ENCODE results near the gene MRPL42. TPM values are rescaled to one million over a fixed set of nuclear protein-coding genes. Genes with fewer than 3 reads are reported as not detected.

The MRPL42 gene
- total and polyA plus RNA-seq, 2 experiments from 2014 or later, result 195 to 269 TPM

- H3K36me3 Mint-ChIP-seq (ENCODE audit: low read depth), result peaks cover 23% of the 10 kb centered on the region
- peaks cover 4% of the 10 kb centered on the region for H3K27me3 Mint-ChIP-seq (ENCODE audit: insufficient read depth, low read depth, poor library complexity)
- H4K20me1 ChIP-seq (replicated peaks; ENCODE audit: insufficient read depth), result peaks cover 18% of the 10 kb centered on the region; the same call in 1 of the 2 replicates
- H3K4me1 ChIP-seq (ENCODE audit: insufficient read depth), result peaks cover 12% of the 10 kb centered on the region; the same call in 1 of the 2 replicates
- no peak overlapping the region; the same call in 1 of the 2 replicates for H3K27ac Mint-ChIP-seq
- H3F3A ChIP-seq (replicated peaks; ENCODE audit: low read depth), result no peaks in the 10 kb centered on the region
- ATAC-seq, result no peak
- no peaks in the 10 kb centered on the region for H3K9me2 ChIP-seq (ENCODE audit: insufficient read depth)
- no peaks in the 10 kb centered on the region for H3K27me3 ChIP-seq (ENCODE audit: insufficient read depth)
- H3K9me3 Mint-ChIP-seq, result no peaks in the 10 kb centered on the region
- H3K36me3 ChIP-seq (ENCODE audit: insufficient read depth), result peaks cover 9% of the 10 kb centered on the region
- peak overlapping the region; percentile 75 for H2AFZ ChIP-seq
- no peak overlapping the region for H3K27ac ChIP-seq (ENCODE audit: low read depth)
- TF ChIP-seq CTCF (conservative IDR thresholded peaks at IDR 0.05; ENCODE audit: low read depth in 2 of 2), result no peak
- TF ChIP-seq ZNF114 (CRISPR knock-in tag; IDR thresholded peaks at IDR 0.05), result no peak
- no peak for TF ChIP-seq EZH2 (IDR thresholded peaks at IDR 0.05; ENCODE audit: low read depth, unreplicated experiment)
- TF ChIP-seq STAT1 (IDR thresholded peaks at IDR 0.05; ENCODE audit: unreplicated experiment), result no peak
- no peak for TF ChIP-seq NANOG (IDR thresholded peaks at IDR 0.05; ENCODE audit: borderline replicate concordance)
- no peak for TF ChIP-seq REST (IDR thresholded peaks at IDR 0.05; ENCODE audit: unreplicated experiment)
- no peak for TF ChIP-seq JUNB (IDR thresholded peaks at IDR 0.05; ENCODE audit: unreplicated experiment)
- no peak for TF ChIP-seq POLR2AphosphoS5 (IDR thresholded peaks at IDR 0.05; ENCODE audit: low read depth)
- no peak for TF ChIP-seq EZH2phosphoT487 (IDR thresholded peaks at IDR 0.05; ENCODE audit: unreplicated experiment)
- no peak for TF ChIP-seq ZNF462 (CRISPR knock-in tag; IDR thresholded peaks at IDR 0.05)
- no peak for TF ChIP-seq ETS1 (IDR thresholded peaks at IDR 0.05)
- TF ChIP-seq CREB1 (CRISPR knock-in tag; IDR thresholded peaks at IDR 0.05; ENCODE audit: low read depth), result no peak
- TF ChIP-seq ZNF331 (CRISPR knock-in tag; IDR thresholded peaks at IDR 0.05; ENCODE audit: low read depth), result no peak
- peaks cover 43% of the 10 kb centered on the region for H3K79me2 ChIP-seq (replicated peaks; ENCODE audit: insufficient read depth)
- H3K4me3 Mint-ChIP-seq, result peak overlapping the region; percentile 98
- H3K4me2 ChIP-seq, result no peak overlapping the region
- no peak for DNase-seq (ENCODE audit: low spot score)
- peak overlapping the region; percentile 88; the same call in 1 of the 2 replicates for H3K4me3 ChIP-seq
- H3K4me1 Mint-ChIP-seq, result peaks cover 10% of the 10 kb centered on the region; the same call in 2 of the 3 replicates
These were observed 526 bp upstream of the MRPL42 start for GRCh38 chr12:93466625-93467350.

Measured in GM23338 (cell line).